Adrenal gland (tissue), 5 donors: ENCODE results near the gene ZNHIT2.

ENCODE experiments used
- CTCF ChIP-seq, 6 experiments: fragments of 450-650 bp in 4 of 6; fragments of 200-600 bp in 2 of 6; sonication (generic) in 1 of 6; IDR thresholded peaks; 1 replicate in 5 of 6; 2 replicates in 1 of 6; pipeline versions ENCODE4 v1.5.1 to v1.8.0; 2016 to 2021; ENCODE audit warnings: antibody characterized with exemption in 6 of 6, mild to moderate bottlenecking in 2 of 6, moderate library complexity in 1 of 6
- POLR2A ChIP-seq, 2 donors: fragments of 450-650 bp; IDR thresholded peaks; one replicate each; pipeline ENCODE4 v1.6.1; 2017; ENCODE audit warnings: antibody characterized with exemption in 2 of 2, mild to moderate bottlenecking in 2 of 2, moderate library complexity in 1 of 2
- donor health status: DM: no; HTN: no; CAD: no.

- no peak for TF ChIP-seq CTCF (IDR thresholded peaks at IDR 0.05)
- no peak for TF ChIP-seq POLR2A (IDR thresholded peaks at IDR 0.05)
These were observed 29.7 kb downstream of the ZNHIT2 start for GRCh38 chr11:65087827-65088226.
